T-helper 2 cell (primary cell): ENCODE results near the gene COG5.

Source experiments
- DNase-seq, 5 experiments: peaks; one replicate each; pipeline versions ENCODE4 v3.0.0 to v3.0.0-alpha.2; 2012 to 2022

Gene COG5

DNA sequence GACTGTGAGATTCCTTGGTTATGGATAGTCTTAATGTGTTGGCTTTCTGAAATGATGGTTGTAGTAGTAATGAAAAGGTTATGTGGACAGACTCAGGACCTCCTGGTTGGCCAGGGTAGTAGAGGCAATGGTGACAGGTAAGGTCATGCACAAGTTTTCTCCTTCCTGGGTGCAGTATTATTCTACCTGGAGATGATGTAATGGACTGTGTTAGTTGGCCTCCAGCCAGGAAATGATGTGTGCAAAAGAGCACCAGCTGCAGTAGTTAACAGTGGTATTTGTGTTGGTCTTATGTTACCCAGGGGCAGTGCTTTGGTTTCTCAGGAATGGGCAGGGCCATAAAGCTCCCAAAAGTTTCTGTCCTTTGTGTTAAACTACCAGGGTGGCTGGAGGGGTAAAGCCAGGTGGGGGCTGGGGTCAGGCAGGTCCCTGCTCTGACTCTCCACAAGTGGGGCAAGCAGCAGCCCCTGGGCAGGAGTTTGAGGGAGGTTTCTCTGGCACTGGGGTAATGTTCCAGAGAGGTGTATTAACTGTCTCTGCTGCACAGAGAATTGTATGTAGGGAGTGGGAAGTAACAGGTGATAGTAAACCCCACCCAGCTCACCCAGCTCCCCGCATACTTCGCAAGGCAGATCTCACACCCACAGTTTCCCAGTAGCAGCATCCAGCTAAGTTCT lies 57.6 kb downstream of the COG5 start:
- peak in 1 of 5 experiments; percentile 30 for DNase-seq

GRCh38 chr7:107505362-107505761 lies 58.4 kb downstream of the COG5 start:
- DNase-seq = no peak

DNA sequence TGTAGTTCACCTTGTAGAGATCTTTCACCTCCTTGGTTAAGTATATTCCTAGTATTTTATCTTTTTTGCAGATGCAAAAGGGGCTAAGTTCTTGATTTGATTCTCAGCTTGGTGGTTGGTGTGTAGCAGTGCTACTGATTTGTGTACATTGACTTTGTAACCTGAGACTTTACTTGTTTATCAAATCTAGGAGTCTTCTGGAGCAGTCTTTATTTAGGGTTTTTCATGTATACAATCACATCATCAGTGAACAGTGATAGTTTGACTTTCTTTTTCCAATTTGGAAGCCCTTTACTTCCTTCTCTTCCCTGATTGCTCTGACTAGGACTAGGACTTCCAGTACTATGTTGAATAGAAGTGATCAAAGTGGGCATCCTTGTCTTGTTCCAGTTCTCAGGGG lies 60.0 kb downstream of the COG5 start:
- DNase-seq = no peak

- no peak for DNase-seq
These were observed 60.9 kb downstream of the COG5 start for GRCh38 chr7:107502797-107503196.

DNA sequence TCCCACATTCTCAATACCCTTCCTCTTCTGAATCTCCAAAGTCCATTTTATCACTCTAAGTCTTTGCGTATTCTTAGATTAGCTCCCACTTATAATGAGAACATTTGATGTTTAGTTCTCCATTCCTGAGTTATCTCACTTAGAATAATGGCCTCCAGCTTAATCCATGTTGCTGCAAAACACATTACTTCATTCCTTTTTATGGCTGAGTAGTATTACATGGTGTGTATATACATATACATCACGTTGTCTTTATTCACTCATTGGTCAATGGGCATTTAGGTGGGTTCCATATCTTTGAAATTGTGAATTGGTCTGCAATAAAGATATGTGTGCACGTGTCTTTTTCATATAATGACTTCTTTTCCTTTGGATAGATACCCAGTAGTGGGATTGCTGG lies 61.6 kb downstream of the COG5 start:
- no peak for DNase-seq

- peak in 1 of 5 experiments; percentile 50 for DNase-seq
These were observed 62.1 kb downstream of the COG5 start for GRCh38 chr7:107501593-107501992.

GRCh38 chr7:107499731-107500130 lies 64.0 kb downstream of the COG5 start:
- no peak for DNase-seq

GRCh38 chr7:107495516-107495915 lies 68.2 kb downstream of the COG5 start:
- DNase-seq = no peak

DNA sequence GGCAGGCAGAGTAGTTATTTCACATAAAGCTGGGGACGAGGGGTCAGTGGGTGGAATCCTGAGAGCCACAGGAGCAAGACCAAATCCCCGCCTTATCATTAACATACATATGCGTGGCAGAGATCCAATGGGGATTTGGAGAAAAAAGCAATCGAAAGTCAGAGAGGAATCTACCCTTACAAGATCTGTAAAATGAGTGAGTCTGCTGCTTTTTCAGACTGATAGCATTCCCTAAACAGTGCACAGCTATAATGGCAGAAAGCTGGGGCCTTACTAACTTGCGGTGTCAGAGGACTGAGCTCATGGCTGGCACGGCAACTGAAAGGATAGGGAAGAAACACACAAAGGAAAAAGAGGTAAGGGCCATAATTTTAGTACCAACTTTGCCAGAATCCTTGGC lies 68.8 kb downstream of the COG5 start:
- DNase-seq = no peak

DNA sequence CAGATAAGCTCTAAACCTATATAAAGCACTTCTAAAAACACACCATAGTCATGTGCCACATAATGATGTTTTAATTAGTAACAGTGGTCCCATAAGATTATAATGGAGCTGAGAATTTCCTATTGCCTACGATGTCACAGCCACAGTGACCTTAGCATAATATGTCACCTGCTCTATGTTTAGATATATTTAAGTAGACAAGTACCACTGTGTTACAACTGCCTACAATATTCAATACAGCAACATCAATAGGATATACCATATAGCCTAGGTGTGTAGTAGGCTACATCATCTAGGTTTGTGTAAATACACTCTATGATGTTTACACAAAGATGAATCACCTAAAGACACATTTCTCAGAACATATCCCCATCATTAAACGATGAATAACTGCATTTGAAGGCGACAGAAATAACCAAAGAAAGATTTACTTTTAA lies 69.4 kb downstream of the COG5 start:
- no peak for DNase-seq

- no peak for DNase-seq
These were observed 70.8 kb downstream of the COG5 start for GRCh38 chr7:107492875-107493274.

DNA sequence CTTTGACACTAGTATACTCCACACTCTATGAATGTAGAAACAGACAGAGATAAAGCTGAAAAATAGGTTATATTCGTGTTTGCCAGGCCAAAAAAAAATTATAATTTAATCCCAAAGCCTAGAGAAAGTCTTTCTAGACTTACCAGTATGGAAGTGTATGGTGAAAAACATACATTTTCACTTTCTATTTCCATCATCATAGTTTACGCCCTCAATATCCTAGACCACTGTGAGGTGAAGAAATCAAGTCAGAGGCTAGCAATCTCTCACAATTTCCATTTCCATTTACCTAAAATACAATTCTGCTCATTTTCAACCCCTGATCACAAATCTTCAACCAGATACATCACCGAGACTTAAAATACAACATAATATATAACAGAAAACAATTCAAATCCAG lies 77.7 kb downstream of the COG5 start:
- peak in 1 of 5 experiments; percentile 9 for DNase-seq

DNA sequence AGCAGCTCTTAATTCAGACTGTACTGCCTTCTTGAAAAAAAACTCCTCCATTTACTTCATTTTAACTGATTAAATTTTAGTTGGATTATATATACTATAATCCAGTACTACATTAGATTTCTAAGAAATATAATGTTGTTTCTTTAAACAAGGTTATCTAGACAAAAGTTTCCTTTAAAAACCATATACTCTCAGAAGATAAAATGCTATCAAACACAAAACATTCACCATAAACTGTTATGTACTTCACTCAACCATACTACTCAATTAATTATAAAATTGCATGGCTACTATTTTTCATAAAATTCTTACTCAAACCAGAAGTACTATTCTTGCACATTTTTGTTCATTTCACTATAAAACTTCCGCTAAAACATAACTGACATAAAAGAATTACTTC lies 81.1 kb downstream of the COG5 start:
- no peak for DNase-seq

DNA sequence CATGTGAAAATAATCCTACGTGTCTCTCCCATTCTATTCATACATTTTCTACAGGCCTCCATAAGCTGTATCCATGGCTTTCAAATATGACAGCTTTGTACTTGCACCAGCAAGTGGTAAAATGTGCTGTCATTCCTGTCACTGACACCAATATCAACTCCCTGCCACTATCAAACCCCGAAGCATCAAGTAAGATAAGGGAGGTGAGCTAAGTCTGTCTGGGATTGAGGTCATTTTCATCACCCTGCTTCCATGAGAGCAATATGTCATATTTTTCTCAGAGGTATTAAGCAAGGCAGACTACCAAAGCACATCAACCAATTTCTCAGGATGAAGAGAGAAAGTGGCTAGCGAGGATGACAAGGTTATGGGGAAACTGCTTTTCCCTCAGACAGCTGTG lies 82.8 kb downstream of the COG5 start:
- DNase-seq = no peak

- DNase-seq = no peak
These were observed 84.4 kb downstream of the COG5 start for GRCh38 chr7:107479303-107479702.

DNA sequence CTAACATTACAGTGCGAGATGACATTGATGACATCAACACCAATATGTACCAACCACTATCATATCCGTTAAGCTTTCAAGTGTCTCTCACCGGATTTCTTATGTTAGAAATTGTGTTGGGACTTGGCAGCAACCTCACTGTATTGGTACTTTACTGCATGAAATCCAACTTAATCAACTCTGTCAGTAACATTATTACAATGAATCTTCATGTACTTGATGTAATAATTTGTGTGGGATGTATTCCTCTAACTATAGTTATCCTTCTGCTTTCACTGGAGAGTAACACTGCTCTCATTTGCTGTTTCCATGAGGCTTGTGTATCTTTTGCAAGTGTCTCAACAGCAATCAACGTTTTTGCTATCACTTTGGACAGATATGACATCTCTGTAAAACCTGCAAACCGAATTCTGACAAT lies 89.6 kb downstream of the COG5 start:
- DNase-seq = no peak

DNA sequence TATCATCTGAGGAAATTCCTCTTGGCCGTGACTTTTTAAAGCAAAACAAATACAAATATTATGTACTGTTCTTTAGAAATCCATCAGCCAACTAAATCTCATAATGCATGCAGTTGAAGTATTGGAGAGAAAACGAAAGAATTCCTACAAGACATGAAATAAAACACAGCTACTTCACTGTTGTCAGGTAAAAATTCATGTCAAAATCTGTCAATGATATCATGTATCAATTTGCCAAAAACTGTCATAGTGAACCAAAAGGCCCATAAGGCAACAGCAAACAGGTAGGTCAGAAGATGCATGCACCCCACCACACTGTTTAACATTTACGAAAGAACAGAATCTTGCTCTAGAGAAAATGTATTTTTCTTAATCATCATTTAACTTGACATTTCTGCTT lies 91.6 kb downstream of the COG5 start:
- DNase-seq = no peak

GRCh38 chr7:107471292-107472070 lies 92.2 kb downstream of the COG5 start:
- DNase-seq = no peak

DNA sequence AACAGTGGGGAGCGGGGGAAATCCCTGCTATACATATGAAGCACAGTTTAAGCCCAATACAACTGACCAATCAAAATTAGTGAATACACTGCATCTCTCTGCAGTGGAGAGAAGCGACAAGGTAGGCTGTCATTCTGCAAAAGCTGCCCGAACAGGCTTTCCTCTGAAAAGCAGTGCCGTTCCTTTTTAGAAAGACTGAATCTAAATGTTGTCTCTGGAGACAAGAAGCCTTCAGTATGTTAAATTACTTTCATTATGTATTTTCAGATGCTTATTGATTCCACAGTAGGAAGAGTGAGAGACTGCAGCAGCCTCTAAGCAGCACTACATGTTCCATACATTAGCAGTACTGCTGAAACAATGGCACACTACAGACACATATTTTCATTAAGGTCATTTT lies 93.8 kb downstream of the COG5 start, which contains the start of gene GPR22:
Gene GPR22, plus strand, starts transcription at position 129 of the 400 bp plus-strand sequence. CDS start 4,004 bp downstream, outside the sequence.
- no peak for DNase-seq

GRCh38 chr7:107468824-107469223 lies 94.9 kb downstream of the COG5 start:
- no peak for DNase-seq

- no peak for DNase-seq
These were observed 95.7 kb downstream of the COG5 start for GRCh38 chr7:107467972-107468371.

- no peak for DNase-seq
These were observed 99.0 kb downstream of the COG5 start for GRCh38 chr7:107464666-107465226.

- peak in 4 of 5 experiments; percentile 1 to 53 (median 17) for DNase-seq
These were observed 100.3 kb downstream of the COG5 start for GRCh38 chr7:107463139-107464078.
